LoVo (cell line): ENCODE data around the gene FASN.

Source experiments
- DNase-seq: peaks from one replicate; pipeline ENCODE4 v3.0.0-alpha.2; 2016; ENCODE audit warnings: low spot score

Gene FASN

DNA sequence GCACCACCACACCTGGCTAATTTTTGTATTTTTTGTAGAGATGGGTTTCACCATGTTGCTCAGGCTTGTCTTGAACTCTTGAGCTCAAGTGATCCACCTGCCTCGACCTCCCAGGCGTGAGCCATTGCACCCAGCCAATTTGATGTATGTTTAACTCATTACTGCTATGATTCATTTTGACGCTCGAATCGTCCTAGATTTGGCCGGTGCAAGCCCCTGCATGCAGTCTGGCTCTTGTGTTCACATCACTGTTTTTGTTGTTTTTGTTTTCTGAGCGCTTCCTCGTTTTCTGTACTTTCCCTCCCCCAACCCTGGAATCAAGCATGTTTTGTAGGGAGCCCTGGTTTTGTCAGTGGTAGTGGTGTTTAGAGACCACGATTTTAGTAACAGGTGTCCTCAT, 24.6 kb downstream of the FASN start:
- no peak for DNase-seq

DNA sequence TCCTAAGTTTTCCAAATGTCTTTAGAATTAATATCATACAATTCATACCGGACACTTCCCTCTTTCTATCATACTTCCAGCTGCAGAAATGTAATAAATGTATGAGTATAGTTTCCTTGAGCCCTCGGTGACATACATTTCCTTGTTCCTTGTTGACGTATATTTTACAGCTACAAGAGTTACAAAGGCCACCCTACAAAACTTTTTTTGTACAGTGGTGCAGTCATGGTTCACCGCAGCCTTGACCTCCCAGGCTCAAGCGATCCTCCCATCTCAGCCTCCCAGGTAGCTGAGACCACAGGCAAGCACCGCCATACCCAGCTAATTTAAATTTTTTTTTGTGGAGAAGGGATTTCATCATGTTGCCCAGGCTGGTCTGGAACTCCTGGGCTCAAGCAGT, 25.2 kb downstream of the FASN start:
- peak; percentile 30 for DNase-seq

DNA sequence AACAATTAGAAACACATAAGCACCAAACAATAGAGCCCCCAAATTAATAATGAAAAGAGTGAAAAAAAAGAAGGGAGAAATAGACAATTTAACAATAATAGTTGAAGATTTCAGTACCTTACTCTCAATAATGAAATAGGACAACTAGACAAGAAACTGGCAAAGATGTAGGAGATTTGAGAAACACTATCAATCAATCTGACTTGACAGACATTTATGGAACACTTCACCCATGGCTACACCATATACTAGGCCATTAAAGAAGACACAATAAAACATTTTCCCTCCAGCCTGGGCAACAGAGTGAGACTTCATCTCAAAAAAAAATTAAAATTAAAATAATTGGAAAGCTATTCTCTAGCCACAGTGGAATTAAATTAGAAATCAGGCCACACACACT, 27.4 kb downstream of the FASN start:
- no peak for DNase-seq

DNA sequence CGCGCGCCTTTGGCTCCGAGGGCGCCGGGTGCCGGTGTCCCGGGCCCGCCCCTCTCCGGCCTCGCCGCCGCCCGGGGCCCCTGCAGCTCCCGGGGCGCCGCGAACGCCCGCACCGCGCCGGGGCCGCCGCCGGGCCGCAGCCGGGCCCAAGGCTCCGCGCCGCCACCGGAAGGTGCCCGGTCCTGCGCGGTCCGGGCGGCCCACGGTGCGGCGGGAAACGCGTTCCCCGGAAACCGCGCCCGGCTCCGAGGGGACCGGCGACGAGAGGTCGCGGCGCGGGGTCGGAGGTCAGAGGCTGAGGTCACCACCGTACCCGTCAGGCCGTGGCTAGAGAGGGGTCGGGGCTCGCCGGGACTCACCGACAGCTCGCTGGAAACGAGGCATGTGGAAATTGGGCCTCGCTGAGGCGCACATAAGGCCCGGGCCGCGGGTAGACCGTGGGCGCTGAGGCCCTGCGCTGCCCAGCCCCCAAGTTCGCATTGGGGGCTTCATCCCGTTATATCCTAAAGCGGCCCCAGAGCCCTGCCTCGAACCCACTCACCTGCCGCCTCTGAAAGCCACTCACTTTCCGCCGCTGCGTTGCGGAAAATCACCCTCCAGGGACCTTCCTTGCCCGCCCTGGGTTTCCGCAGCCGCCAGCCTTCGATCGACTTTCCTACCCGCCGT, 32.3 kb downstream of the FASN start, which contains the start of gene DUS1L:
TSS of gene DUS1L (minus strand) at position 167 of the 666 bp plus-strand sequence. CDS start 745 bp downstream, outside the sequence.
- DNase-seq = peak; percentile 65

GRCh38 chr17:82065193-82065637, 32.8 kb downstream of the FASN start:
- DNase-seq = no peak

DNA sequence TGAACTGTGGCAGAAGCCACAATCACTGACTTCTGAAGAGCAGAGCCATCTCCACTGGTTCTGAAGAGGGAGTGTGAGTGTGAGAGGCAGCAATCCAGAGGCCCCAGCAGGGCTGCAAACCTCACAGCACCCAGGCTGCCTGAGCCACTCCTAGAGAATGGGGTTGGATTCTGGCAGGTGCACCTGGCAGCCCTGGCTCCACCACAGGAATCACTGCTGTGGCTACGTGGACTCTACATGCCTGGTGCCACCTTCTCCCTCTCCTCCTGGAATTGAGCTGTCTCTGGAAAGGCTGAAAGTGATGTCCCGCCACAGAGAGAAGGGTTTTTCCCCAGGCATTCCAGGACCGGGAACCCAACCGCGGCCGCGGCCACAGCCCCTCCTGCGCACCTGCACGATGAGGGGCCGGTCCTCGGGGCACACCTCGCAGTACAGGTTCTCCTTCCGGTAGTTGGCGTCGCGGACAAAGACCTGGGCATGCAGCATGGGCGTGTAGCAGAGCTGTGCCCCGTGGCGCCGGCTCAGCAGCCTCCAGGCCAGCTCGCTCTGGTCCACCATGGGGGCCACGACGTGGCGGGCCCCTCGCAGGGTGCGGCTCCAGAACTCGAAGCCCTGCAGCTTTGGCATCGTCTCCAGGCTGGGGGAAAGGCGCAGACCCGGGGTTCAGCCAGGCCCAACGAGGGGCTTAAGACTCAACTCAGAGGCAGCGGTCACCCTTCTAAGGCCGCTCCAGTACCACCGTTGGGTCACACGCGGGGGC, 33.4 kb downstream of the FASN start:
- peak; percentile 50 for DNase-seq

- no peak for DNase-seq
Measured at GRCh38 chr17:82063424-82064415, 34.3 kb downstream of the FASN start.

DNA sequence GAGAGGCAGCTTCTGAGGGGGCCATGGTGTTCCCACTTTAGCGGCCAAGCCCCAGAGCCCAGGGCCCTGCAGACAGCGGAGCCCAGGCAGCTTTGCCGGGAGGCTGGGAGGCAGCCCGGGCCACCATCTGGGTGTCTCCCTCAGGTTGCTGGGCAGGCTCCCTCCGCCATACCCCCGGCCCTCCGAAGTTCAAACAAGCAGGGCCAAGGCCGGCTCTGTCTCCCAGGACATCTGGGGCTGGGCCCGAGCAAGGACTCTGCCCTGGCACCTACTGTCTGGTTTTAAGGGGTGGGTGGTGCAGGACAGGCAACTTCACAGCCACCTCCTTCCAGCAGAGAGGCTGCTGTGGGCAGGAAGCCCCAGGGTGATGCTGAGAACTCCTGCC, 35.1 kb downstream of the FASN start:
- DNase-seq = no peak

DNA sequence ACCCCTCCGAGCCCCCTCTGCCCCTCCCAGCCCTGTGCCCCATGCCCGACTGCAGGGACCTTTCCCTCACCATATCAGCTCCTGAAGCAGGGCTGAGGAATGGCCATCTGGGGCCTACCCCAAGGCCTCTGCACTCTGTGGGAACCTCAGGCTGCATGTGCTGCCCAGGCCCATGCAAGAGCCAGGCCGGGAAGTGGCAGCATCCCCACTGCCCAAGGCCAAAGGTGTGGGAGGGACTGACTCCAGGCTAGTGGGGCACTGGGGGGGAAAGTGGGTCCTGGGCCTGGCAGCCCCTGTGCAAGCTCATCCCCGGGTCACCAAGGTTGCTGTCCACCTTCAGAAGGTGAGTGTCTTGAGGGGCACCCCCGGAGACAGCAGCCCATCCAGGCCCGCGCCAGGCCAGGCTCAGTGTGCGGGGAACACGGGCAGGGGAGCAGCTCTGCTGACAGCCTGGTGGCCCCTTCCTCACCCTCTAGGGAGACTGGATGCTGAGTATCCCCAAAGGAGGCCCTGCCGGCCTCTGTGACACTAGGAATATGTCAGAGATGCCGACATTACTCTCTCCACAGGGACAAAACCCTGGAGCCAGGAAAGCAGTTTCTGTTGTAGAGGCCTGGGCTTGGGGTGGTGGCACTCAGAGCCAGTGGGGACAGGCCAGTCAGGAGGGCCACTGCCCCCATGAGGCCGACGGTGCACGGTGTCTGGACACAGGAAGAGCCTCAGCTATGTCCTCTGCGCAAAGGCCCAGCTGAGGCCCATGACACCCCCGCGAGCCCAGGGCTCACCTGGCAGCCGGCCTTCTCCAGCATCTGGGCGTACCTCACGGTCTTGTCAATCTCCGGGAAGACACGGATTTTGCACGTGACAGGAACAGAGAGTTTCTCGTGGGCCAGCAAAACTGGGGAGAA, 35.7 kb downstream of the FASN start:
- DNase-seq = no peak

DNA sequence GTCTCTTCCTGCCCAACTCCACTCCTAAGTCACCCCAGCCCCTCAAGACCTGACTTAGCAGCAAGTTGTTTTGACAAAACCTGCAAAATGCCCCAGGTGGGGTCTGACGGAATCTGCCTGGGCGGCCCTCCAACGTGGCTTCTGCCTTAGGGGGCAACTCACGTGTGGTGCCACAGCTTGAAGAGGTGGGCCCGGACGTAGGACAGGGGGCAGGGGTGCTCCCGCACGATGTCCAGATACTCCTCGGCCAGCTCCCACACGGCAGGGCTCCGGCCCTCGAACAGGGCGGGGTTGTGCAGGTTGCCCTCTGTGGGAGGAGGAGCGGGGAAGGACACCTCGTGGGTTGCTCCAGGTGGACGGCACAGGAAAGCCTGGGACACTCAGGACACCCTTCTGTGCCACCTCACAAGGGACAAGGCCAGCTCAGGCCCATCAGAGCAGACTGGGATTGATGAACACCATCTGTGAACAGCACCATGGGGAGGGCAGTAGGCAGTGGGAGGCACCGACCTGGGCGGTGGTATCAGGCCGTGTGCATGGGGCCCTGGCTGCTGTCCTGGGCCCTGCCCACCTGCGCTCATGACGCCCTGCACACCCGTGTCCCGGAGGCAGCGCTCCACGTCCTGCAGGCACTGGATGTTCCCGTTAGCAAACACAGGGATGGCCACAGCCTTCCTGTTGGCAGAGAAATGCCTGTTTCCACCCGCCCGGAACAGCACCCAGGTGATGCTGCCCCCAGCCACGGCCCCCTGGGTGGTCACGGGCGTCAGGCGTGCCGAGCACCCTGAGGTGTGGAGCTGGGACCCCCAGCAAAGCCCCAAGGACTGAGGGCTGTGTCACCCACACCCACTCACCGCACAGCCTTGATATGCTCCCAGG, 36.8 kb downstream of the FASN start:
- no peak for DNase-seq

- no peak for DNase-seq
Measured at GRCh38 chr17:82060614-82061013, 37.4 kb downstream of the FASN start.

DNA sequence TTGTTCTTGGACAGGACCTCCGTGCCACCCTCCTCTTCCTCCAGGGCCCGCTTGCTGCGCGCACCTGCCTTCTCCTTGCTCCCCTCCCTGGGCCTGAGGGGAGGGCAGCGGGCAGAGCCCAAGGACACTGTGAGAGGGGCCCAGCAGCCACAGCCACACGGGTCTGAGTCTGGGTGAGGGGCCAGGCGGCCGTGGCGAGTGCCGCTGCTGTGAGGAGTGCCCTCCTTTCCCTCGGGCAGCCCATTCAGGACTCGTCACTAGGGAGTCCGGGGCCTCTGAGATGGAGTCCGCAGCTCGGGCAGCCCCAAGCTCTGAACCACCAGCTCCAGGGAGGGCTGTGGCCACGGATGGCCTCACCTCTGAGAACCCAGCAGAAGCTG, 38.0 kb downstream of the FASN start:
- no peak for DNase-seq

DNA sequence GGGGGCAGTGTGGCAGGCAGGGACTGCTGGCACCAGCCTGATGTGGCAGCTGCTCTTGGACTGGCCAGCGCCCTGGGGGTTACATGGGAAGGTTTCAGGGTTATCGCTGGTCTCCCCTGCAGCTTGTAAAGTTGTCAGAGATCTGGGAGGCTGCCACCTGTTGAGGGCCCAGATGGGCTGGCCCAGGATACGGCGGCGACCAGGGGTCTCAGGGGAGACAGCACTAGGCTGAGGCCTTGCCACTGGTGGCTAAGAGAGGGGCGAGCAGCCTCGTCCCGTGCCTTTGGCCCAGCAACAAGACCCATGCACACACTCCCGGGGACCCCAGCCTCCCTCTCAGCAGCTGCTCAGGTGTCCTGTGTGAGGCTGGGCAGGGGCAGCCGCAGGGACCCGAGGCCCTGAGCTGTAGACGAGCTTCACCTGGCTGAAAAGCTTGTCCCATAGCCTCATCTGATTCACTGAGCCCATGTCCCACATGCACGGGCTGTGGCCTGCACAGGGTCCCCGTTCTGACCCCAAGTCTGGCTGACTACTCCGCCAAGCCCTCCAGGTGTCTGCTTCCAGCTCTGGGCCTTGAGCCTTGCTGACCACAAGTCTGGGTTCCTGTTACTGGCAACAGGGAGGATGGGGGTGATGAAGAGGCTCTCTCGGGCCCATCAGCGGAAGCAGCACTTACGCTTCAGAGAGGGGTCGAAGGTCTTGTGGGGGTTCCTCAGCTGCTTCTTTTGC, 38.6 kb downstream of the FASN start:
- DNase-seq = no peak

DNA sequence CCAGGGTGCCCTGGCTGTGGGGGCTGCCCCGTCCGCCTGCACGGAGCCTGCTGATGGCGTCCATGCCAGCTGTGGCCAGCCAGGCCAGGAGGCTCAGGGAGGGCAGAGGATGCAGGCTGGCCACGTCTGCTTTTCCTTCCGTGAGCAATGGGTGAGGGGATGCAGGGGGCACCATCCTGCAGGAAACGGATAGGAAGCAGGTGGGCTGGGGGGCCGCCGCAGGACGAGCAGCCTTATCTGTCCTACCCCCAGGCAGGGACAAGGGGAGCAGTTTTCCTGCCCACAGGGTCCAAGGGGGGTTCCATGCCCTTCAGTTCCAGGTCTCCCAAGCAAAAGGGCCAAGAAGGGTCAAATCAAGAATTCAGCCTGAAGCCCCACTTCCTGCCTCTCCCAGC, 39.2 kb downstream of the FASN start:
- no peak for DNase-seq

- no peak for DNase-seq
Measured at GRCh38 chr17:82058230-82058854, 39.7 kb downstream of the FASN start.

DNA sequence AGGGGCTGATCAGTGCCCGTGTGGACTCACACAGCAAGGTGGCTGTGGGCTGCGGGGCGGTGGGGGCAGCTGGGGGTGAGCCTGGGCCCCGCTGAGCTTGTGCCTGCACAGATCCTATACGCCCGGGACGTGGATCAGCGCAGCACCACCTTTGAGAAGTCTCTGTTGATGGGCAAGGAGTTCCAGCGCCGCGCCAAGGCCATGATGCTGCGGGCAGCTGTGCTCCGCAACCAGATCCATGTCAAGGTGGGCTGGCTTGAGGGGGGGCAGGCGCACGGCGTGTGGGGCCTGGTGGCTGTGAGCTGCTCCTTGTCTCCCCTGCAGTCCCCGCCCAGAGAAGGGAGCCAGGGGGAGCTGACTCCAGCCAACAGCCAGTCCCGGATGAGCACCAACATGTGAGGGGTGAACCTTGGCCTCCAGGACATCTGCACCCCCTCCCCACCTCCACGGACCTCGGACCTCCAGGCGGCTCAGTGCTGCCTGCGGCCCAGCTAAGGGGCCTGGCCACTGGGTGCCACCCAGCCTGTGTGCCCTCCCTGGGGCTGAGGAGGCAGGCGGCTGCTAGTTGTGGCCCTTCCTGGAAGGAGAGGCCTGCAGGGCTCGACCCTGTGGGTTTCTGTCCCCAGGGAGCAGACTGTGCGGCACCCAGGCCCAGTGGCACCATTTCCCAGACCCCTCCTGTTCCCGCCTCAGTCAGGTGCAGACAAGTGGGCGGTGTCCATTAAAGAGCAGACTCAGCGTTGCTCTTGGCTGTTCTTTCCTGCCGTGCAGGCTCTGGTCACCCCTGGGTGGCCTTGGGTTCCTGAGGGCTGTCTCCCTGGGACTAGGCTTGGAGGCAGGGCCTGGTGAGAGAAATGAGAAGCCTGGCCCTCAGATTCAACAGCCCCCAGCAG, 41.1 kb downstream of the FASN start:
- no peak for DNase-seq

DNA sequence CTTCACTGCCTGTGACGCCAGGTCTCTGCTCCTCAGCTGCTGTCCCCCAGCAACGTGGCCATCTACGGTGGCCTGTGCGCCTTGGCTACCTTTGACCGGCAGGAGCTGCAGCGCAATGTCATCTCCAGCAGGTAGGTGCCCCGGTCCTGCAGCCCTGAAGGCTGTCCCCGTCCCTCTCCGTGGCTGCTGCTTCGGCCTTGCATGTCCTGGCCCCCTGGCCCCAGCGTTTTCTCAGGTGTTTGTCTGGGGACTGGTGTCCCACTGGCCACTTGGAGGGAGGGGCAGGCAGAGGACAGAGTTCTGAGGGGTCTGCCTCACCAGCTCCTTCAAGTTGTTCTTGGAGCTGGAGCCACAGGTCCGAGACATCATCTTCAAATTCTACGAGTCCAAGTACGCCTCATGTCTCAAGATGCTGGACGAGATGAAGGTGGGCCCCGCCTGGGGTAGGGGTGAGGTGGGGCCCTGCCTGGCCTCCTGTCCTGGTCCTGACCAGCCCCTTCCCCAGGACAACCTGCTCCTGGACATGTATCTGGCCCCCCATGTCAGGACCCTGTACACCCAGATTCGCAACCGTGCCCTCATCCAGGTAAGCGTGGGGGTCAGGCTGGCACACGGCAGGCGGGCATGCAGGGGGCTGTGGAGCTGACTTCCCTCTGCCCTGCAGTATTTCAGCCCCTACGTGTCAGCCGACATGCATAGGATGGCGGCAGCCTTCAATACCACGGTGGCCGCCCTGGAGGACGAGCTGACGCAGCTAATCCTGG, 41.9 kb downstream of the FASN start:
- no peak for DNase-seq
